GM12878 (cell line): ENCODE measurements around the gene C10orf71. TPM values are rescaled to one million over a fixed set of nuclear protein-coding genes. Genes with fewer than 3 reads are reported as not detected.

Experiments
- ATAC-seq: fragments of 200-7000 bp; cut with Tn5 transposase; 3 replicates; pipeline ENCODE4 v1.9.1; 2020; ENCODE audit warnings: mild to moderate bottlenecking, moderate library complexity
- BruUV-seq: library from RNA; stranded (reverse); fragments of 400-500 nt; replicated peaks from 2 replicates; lab custom pipeline; 2021; lab: Mats Ljungman, UMichigan
- CTCF ChIA-PET: fragments of 300-600 bp; sonication (Branson Sonifier 250); formaldehyde crosslinking; extraction: SDS; loops from one replicate; lab custom pipeline; 2021; ENCODE audit warnings: inconsistent platforms; lab: Yijun Ruan, JAX
- POLR2A ChIA-PET: fragments of 350-600 bp; formaldehyde crosslinking; extraction: SDS; loops from one replicate; lab custom pipeline; 2021; ENCODE audit warnings: inconsistent platforms; lab: Charles Lee
- RAD21 ChIA-PET: fragments of 300-600 bp; sonication (Branson Sonifier 250); formaldehyde crosslinking; loops from one replicate; lab custom pipeline; 2023; ENCODE audit warnings: antibody characterized with exemption; ENCODE audit not compliant: unreplicated experiment; lab: Charles Lee
- SMC1A ChIA-PET: fragments of 300-600 bp; sonication (Branson Sonifier 250); formaldehyde crosslinking; loops from one replicate; lab custom pipeline; 2023; ENCODE audit not compliant: unreplicated experiment, uncharacterized antibody; lab: Charles Lee
- DNase-seq: peaks from one replicate; pipeline ENCODE4 v3.0.0-alpha.2; 2011; ENCODE audit warnings: low read depth, low spot score
- FAIRE-seq: peaks from 3 replicates; lab custom pipeline; 2011; peaks lifted over from hg19 to GRCh38; lab: Jason Lieb, UNC
- H2AFZ ChIP-seq: 2 replicates; pipeline ENCODE4 v1.6.0; 2011; ENCODE audit warnings: low read depth, low read length, control low read depth; ENCODE audit not compliant: control insufficient read depth
- H3K27ac ChIP-seq: 2 replicates; pipeline ENCODE4 v1.5.1; 2011; ENCODE audit warnings: control low read depth; ENCODE audit not compliant: control insufficient read depth, insufficient read depth
- H3K27me3 ChIP-seq, 2 experiments: replicated peaks in 1 of 2; 2 replicates each; pipeline versions ENCODE4 v1.6.0 to v1.6.1; 2011; ENCODE audit warnings: low read length in 1 of 2; ENCODE audit not compliant: control insufficient read depth in 2 of 2, insufficient read depth in 2 of 2
- H3K36me3 ChIP-seq, 2 experiments: 2 replicates each; pipeline ENCODE4 v1.5.1; 2011; ENCODE audit warnings: low read length in 1 of 2; ENCODE audit not compliant: control insufficient read depth in 2 of 2, insufficient read depth in 2 of 2
- H3K4me1 ChIP-seq: 2 replicates; pipeline ENCODE4 v1.6.1; 2011; ENCODE audit warnings: mild to moderate bottlenecking, low read length, moderate library complexity, mixed read lengths; ENCODE audit not compliant: control insufficient read depth, insufficient read depth
- H3K4me2 ChIP-seq: 2 replicates; pipeline ENCODE4 v1.6.0; 2011; ENCODE audit warnings: control low read depth; ENCODE audit not compliant: control insufficient read depth, insufficient read depth
- H3K4me3 ChIP-seq: fragments of 200-600 bp; sonication (generic); 2 replicates; pipeline ENCODE4 v1.5.1; 2016
- H3K79me2 ChIP-seq: 2 replicates; pipeline ENCODE4 v1.6.0; 2011; ENCODE audit warnings: low read length; ENCODE audit not compliant: control insufficient read depth, insufficient read depth
- H3K9ac ChIP-seq: 2 replicates; pipeline ENCODE4 v1.8.0; 2011; ENCODE audit warnings: low read length, control low read depth, mixed read lengths; ENCODE audit not compliant: control insufficient read depth, insufficient read depth
- H3K9me3 ChIP-seq: replicated peaks from 3 replicates; pipeline ENCODE4 v1.5.1; 2011; ENCODE audit warnings: mild to moderate bottlenecking, low read length; ENCODE audit not compliant: control insufficient read depth, insufficient read depth
- H4K20me1 ChIP-seq: 2 replicates; pipeline ENCODE4 v1.6.0; 2011; ENCODE audit not compliant: control insufficient read depth, insufficient read depth
- CREM ChIP-seq: IDR thresholded peaks from 2 replicates; pipeline ENCODE4 v1.6.1; 2014; ENCODE audit warnings: antibody characterized with exemption, low read depth
- ETV6 ChIP-seq, 2 experiments: fragments of 450-650 bp in 1 of 2; IDR thresholded peaks in 1 of 2; conservative IDR thresholded peaks in 1 of 2; 2 replicates each; pipeline ENCODE4 v1.6.1; 2014; ENCODE audit warnings: antibody characterized with exemption in 1 of 2, borderline replicate concordance in 1 of 2, low read depth in 1 of 2, mild to moderate bottlenecking in 1 of 2, moderate library complexity in 1 of 2
- HDGF ChIP-seq: fragments of 450-650 bp; IDR thresholded peaks from 2 replicates; pipeline ENCODE4 v1.6.1; 2016; ENCODE audit warnings: antibody characterized with exemption
- IRF5 ChIP-seq: fragments of 450-650 bp; IDR thresholded peaks from 2 replicates; pipeline ENCODE4 v1.6.1; 2017; ENCODE audit warnings: borderline replicate concordance
- NFXL1 ChIP-seq: fragments of 450-650 bp; IDR thresholded peaks from 2 replicates; pipeline ENCODE4 v1.6.1; 2017; ENCODE audit warnings: antibody characterized with exemption, mild to moderate bottlenecking, borderline replicate concordance
- NR2C2 ChIP-seq: IDR thresholded peaks from 2 replicates; pipeline ENCODE4 v1.6.1; 2011; ENCODE audit warnings: borderline replicate concordance, low read depth; ENCODE audit not compliant: control insufficient read depth, insufficient read length
- PAX8 ChIP-seq: fragments of 450-650 bp; IDR thresholded peaks from 2 replicates; pipeline ENCODE4 v1.6.1; 2017; ENCODE audit warnings: mild to moderate bottlenecking, moderate library complexity
- RAD51 ChIP-seq: fragments of 450-650 bp; IDR thresholded peaks from 2 replicates; pipeline ENCODE4 v1.6.1; 2016; ENCODE audit warnings: moderate library complexity, mild to moderate bottlenecking, inconsistent platforms
- SIN3A ChIP-seq: IDR thresholded peaks from 2 replicates; pipeline ENCODE4 v1.6.1; 2012; ENCODE audit warnings: low read depth, low read length, improper control_type of control experiment
- SIX5 ChIP-seq: IDR thresholded peaks from 2 replicates; pipeline ENCODE4 v1.6.1; 2011; ENCODE audit warnings: mild to moderate bottlenecking, low read depth, low read length, moderate library complexity; ENCODE audit not compliant: severe bottlenecking
- SMARCA5 ChIP-seq: fragments of 450-650 bp; IDR thresholded peaks from 2 replicates; pipeline ENCODE4 v1.6.1; 2017; ENCODE audit warnings: mild to moderate bottlenecking
- WGBS: methylation state at CpG from one replicate; pipeline ENCODE4 v1.1.6; 2016; ENCODE audit warnings: low lambda C conversion rate; ENCODE audit not compliant: insufficient replicate concordance, insufficient coverage; ENCODE audit errors: missing lambda C conversion rate; 5-methylcytosine and 5-hydroxymethylcytosine counted together
- in situ Hi-C: fragments of 300-500 bp; cut with MboI; formaldehyde crosslinking; loops from 9 replicates; pipeline ENCODE4 v1.14.3; 2018; ENCODE audit warnings: mixed read lengths
- intact Hi-C: fragments of 100-400 bp; cut with micrococcal nuclease; formaldehyde crosslinking; loops from one replicate; pipeline ENCODE4 v1.14.2; 2022; ENCODE audit not compliant: unreplicated experiment
- polyA plus RNA-seq, 11 experiments: library from polyadenylated mRNA; depleted of rRNA in 4 of 11; unstranded in 6 of 11; stranded (reverse) in 5 of 11; fragments of >200 nt; fragmentation: Nextera tagmentation in 4 of 11; fragmentation: Illumina TruSeq in 1 of 11; extraction: Ambion mirVana in 4 of 11; extraction: Trizol in 1 of 11; gene quantifications; 1 replicate in 1 of 11; 2 replicates in 10 of 11; pipeline versions ENCODE4 v1.2.1 to v1.2.3, GENCODE V29; 2011 to 2016; ENCODE audit warnings: inconsistent platforms in 2 of 11, missing spikeins in 2 of 11, low read depth in 1 of 11
- total RNA-seq, 4 experiments: library from RNA; depleted of rRNA in 3 of 4; stranded (reverse); fragments of >200 nt in 3 of 4; fragmentation: Illumina TruSeq in 1 of 4; extraction: Trizol in 1 of 4; gene quantifications; 2 replicates each; pipeline versions ENCODE4 v1.2.1 to v1.2.3, GENCODE V29; 2013 to 2021
- TF ChIP-seq, protein P1 (sequence below): fragments of 450-650 bp; IDR thresholded peaks from 2 replicates; pipeline ENCODE4 v1.6.1; 2017; ENCODE audit warnings: mild to moderate bottlenecking
- TF ChIP-seq, protein P2 (sequence below): IDR thresholded peaks from 2 replicates; pipeline ENCODE4 v1.6.1; 2012; ENCODE audit warnings: low read depth, low read length, improper control_type of control experiment
- TF ChIP-seq, protein P3 (sequence below): fragments of 450-650 bp; IDR thresholded peaks from 2 replicates; pipeline ENCODE4 v1.6.1; 2018; ENCODE audit warnings: mild to moderate bottlenecking, low read depth, moderate library complexity; ENCODE audit not compliant: partially characterized antibody

C10orf71 gene
- total and polyA plus RNA-seq, 10 of the 15 experiments (the other 5 are each of a cell fraction or from before 2014, with no cell fraction given) = not detected

DNA sequence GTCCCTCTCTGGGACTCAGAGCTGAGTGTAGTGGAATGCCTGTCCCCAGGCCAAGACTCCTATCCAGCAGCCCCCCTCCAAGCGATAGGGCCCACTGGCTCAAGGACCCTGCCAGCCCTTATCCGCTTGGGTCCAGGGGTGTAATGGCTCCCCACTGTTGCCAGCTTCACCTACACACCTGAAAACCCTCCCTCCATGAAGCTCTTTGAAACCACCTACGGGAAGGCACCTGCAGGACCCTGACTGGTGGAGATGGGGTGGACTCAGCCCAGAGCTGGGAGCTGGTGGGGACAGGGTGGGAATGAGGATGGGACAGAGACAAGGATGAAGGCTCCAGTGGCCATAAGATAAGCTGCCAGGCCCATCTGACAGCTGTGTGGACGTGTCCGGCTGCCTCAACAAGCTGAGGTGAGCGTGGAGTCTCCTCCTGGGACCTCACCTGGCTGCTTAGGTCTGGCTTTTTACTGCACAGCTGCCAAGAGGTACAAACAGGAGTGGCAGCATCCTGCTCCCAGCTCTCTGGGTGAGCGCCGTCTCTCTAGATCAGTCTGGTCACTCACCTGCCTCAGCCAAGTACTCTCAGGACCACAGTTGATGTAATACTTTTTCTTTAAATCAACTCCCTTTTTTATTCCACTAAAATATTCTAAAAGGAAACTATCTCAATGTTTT lies 55.1 kb downstream of the C10orf71 start:
- no peak overlapping the region for H2AFZ ChIP-seq
- intact Hi-C loops = no loop called here
- CTCF ChIA-PET = no interaction called here
- no peaks in the 10 kb centered on the region for H3K36me3 ChIP-seq
- ATAC-seq = no peak
- in situ Hi-C loops = no loop called here
- no peak overlapping the region for H3K4me2 ChIP-seq
- H3K4me3 ChIP-seq = no peak overlapping the region
- RAD21 ChIA-PET = no interaction called here
- H3K9me3 ChIP-seq = no peaks in the 10 kb centered on the region; the same call in 2 of the 3 replicates
- POLR2A ChIA-PET = no interaction called here
- H4K20me1 ChIP-seq = no peaks in the 10 kb centered on the region
- no TSS peak for BruUV-seq
- SMC1A ChIA-PET = no interaction called here
- 58% methylated on average over 8 of the region's 8 CpGs for WGBS
- no peaks in the 10 kb centered on the region for H3K79me2 ChIP-seq
- H3K9ac ChIP-seq = no peak overlapping the region
- H3K27ac ChIP-seq = no peak overlapping the region
- no peak for FAIRE-seq
- no peak for DNase-seq
- H3K27me3 ChIP-seq = no peaks in the 10 kb centered on the region
- no peaks in the 10 kb centered on the region for H3K4me1 ChIP-seq
- TF ChIP-seq NFXL1 (no peak), SIX5 (no peak), HDGF (no peak), RAD51 (no peak), PAX8 (no peak), NR2C2 (no peak), ETV6 (conservative IDR thresholded peaks at IDR 0.05 in 1 of 2, IDR thresholded peaks at IDR 0.05 in 1 of 2; ENCODE audit: borderline replicate concordance in 1 of 2, low read depth in 1 of 2) (no peak), SMARCA5 (no peak), CREM (no peak), IRF5 (no peak), SIN3A (no peak)
- TF ChIP-seq, protein P1, sequence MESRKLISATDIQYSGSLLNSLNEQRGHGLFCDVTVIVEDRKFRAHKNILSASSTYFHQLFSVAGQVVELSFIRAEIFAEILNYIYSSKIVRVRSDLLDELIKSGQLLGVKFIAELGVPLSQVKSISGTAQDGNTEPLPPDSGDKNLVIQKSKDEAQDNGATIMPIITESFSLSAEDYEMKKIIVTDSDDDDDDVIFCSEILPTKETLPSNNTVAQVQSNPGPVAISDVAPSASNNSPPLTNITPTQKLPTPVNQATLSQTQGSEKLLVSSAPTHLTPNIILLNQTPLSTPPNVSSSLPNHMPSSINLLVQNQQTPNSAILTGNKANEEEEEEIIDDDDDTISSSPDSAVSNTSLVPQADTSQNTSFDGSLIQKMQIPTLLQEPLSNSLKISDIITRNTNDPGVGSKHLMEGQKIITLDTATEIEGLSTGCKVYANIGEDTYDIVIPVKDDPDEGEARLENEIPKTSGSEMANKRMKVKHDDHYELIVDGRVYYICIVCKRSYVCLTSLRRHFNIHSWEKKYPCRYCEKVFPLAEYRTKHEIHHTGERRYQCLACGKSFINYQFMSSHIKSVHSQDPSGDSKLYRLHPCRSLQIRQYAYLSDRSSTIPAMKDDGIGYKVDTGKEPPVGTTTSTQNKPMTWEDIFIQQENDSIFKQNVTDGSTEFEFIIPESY = no peak
- TF ChIP-seq, protein P2, sequence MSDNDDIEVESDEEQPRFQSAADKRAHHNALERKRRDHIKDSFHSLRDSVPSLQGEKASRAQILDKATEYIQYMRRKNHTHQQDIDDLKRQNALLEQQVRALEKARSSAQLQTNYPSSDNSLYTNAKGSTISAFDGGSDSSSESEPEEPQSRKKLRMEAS = no peak
- TF ChIP-seq, protein P3, sequence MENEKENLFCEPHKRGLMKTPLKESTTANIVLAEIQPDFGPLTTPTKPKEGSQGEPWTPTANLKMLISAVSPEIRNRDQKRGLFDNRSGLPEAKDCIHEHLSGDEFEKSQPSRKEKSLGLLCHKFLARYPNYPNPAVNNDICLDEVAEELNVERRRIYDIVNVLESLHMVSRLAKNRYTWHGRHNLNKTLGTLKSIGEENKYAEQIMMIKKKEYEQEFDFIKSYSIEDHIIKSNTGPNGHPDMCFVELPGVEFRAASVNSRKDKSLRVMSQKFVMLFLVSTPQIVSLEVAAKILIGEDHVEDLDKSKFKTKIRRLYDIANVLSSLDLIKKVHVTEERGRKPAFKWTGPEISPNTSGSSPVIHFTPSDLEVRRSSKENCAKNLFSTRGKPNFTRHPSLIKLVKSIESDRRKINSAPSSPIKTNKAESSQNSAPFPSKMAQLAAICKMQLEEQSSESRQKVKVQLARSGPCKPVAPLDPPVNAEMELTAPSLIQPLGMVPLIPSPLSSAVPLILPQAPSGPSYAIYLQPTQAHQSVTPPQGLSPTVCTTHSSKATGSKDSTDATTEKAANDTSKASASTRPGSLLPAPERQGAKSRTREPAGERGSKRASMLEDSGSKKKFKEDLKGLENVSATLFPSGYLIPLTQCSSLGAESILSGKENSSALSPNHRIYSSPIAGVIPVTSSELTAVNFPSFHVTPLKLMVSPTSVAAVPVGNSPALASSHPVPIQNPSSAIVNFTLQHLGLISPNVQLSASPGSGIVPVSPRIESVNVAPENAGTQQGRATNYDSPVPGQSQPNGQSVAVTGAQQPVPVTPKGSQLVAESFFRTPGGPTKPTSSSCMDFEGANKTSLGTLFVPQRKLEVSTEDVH = no peak
